ENCODE results near the gene LCN6. TPM values are rescaled to one million over a fixed set of nuclear protein-coding genes. Genes with fewer than 3 reads are reported as not detected.

Gene LCN6
- total and polyA plus RNA-seq, 9 of the 15 experiments (the other 6 are each of a cell fraction or from before 2014, with no cell fraction given): 0.10 to 0.45 (median 0.37) TPM; not detected in 5

DNA sequence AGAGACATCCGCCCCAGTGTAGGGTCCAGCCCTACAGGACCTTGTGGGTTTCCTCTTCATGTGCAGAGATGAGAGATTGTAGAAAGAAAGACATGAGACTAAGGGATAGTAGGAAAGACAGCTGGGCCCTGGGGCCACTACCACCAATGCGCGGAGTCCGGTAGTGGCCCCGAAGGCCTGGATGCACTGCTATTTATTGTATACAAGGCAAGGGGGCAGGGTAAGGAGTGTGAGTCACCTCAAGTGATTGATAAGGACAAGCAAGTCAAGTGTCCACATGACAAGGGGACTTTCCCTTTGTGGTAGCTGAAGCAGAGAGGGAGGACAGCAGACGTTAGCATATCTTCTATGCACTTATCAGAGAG is 36.7 kb upstream of the LCN6 start:
- POLR2A ChIA-PET: interaction anchor here (0.6 kb wide), 1 partner anchor 18 kb away, joined by 3 read pairs; no protein-coding TSS in a partner anchor
- no peaks in the 10 kb centered on the region for H3K9me3 ChIP-seq (replicated peaks; ENCODE audit: control insufficient read depth, insufficient read depth, low read depth, low read length)
- no peaks in the 10 kb centered on the region for H3K27me3 ChIP-seq (ENCODE audit: control insufficient read depth in 2 of 2, insufficient read depth in 2 of 2, low read length in 2 of 2)
- BruUV-seq (replicated peaks): no TSS peak
- peak overlapping the region; percentile 41 for H2AFZ ChIP-seq (ENCODE audit: low read depth, low read length)
- H4K20me1 ChIP-seq (replicated peaks; ENCODE audit: control insufficient read depth, insufficient read depth, low read length): no peaks in the 10 kb centered on the region
- 5% methylated on average over 6 of the region's 6 CpGs for WGBS (ENCODE audit: insufficient coverage, low coverage, missing lambda C conversion rate)
- DNase-seq (ENCODE audit: extremely low read depth in 1 of 4, low spot score in 3 of 4) (peak; percentile 40 to 92 (median 55)), FAIRE-seq (peak; percentile 85), ATAC-seq (peak; percentile 84)
- peak overlapping the region; percentile 39; the same call in 1 of the 2 replicates for H3K4me2 ChIP-seq (ENCODE audit: insufficient read depth, low read length)
- peak overlapping the region; percentile 72 for H3K27ac ChIP-seq (ENCODE audit: extremely low read depth, low read depth, low read length)
- H3K9me1 ChIP-seq (ENCODE audit: control insufficient read depth, insufficient read depth, low read length): no peaks in the 10 kb centered on the region
- H3K4me1 ChIP-seq (replicated peaks in 1 of 2; ENCODE audit: control insufficient read depth in 2 of 2, insufficient read depth in 2 of 2, low read length in 2 of 2): peaks cover 35 to 45% of the 10 kb centered on the region in 2 experiments
- H3K79me2 ChIP-seq (ENCODE audit: control insufficient read depth, insufficient read depth, low read length): no peaks in the 10 kb centered on the region
- in situ Hi-C loops (cut with MboI): loop anchor here (25.0 kb wide), 1 partner anchor 452 kb away; the partner anchor contains the start of genes CYSRT1, RNF224, SLC34A3 and TUBB4B
- no peak overlapping the region for H3K4me3 ChIP-seq
- H3K9ac ChIP-seq (ENCODE audit: insufficient read depth in 1 of 2, low read depth in 2 of 2, low read length in 2 of 2): peak overlapping the region in 1 of 2 experiments; percentile 47; a peak in 2 of 4 replicates
- H3K36me3 ChIP-seq (ENCODE audit: control insufficient read depth, insufficient read depth, low read length): no peaks in the 10 kb centered on the region
- CTCF ChIA-PET (ENCODE audit: low intra/inter-chr PET ratio): interaction anchor here (1.0 to 1.3 kb wide), 4 partner anchors 14 to 21 kb away, joined by 3 to 4 read pairs (median 3); no protein-coding TSS in a partner anchor
- intact Hi-C loops (cut with micrococcal nuclease): loop anchor here (1.0 to 10.0 kb wide), 3 partner anchors 19 to 460 kb away; partner anchors contain the start of genes C8G and TUBB4B
- TF ChIP-seq, protein P1, sequence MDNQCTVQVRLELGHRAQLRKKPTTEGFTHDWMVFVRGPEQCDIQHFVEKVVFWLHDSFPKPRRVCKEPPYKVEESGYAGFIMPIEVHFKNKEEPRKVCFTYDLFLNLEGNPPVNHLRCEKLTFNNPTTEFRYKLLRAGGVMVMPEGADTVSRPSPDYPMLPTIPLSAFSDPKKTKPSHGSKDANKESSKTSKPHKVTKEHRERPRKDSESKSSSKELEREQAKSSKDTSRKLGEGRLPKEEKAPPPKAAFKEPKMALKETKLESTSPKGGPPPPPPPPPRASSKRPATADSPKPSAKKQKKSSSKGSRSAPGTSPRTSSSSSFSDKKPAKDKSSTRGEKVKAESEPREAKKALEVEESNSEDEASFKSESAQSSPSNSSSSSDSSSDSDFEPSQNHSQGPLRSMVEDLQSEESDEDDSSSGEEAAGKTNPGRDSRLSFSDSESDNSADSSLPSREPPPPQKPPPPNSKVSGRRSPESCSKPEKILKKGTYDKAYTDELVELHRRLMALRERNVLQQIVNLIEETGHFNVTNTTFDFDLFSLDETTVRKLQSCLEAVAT (IDR thresholded peaks at IDR 0.05): no peak
- TF ChIP-seq KDM2B (CRISPR knock-in tag; IDR thresholded peaks at IDR 0.05): no peak
- no peak for TF ChIP-seq SIRT6 (IDR thresholded peaks at IDR 0.05; ENCODE audit: low read depth, low read length)
- TF ChIP-seq FIP1L1 (IDR thresholded peaks at IDR 0.05; ENCODE audit: low read depth, low read length, poor library complexity, severe bottlenecking): no peak
- TF ChIP-seq, protein P2, sequence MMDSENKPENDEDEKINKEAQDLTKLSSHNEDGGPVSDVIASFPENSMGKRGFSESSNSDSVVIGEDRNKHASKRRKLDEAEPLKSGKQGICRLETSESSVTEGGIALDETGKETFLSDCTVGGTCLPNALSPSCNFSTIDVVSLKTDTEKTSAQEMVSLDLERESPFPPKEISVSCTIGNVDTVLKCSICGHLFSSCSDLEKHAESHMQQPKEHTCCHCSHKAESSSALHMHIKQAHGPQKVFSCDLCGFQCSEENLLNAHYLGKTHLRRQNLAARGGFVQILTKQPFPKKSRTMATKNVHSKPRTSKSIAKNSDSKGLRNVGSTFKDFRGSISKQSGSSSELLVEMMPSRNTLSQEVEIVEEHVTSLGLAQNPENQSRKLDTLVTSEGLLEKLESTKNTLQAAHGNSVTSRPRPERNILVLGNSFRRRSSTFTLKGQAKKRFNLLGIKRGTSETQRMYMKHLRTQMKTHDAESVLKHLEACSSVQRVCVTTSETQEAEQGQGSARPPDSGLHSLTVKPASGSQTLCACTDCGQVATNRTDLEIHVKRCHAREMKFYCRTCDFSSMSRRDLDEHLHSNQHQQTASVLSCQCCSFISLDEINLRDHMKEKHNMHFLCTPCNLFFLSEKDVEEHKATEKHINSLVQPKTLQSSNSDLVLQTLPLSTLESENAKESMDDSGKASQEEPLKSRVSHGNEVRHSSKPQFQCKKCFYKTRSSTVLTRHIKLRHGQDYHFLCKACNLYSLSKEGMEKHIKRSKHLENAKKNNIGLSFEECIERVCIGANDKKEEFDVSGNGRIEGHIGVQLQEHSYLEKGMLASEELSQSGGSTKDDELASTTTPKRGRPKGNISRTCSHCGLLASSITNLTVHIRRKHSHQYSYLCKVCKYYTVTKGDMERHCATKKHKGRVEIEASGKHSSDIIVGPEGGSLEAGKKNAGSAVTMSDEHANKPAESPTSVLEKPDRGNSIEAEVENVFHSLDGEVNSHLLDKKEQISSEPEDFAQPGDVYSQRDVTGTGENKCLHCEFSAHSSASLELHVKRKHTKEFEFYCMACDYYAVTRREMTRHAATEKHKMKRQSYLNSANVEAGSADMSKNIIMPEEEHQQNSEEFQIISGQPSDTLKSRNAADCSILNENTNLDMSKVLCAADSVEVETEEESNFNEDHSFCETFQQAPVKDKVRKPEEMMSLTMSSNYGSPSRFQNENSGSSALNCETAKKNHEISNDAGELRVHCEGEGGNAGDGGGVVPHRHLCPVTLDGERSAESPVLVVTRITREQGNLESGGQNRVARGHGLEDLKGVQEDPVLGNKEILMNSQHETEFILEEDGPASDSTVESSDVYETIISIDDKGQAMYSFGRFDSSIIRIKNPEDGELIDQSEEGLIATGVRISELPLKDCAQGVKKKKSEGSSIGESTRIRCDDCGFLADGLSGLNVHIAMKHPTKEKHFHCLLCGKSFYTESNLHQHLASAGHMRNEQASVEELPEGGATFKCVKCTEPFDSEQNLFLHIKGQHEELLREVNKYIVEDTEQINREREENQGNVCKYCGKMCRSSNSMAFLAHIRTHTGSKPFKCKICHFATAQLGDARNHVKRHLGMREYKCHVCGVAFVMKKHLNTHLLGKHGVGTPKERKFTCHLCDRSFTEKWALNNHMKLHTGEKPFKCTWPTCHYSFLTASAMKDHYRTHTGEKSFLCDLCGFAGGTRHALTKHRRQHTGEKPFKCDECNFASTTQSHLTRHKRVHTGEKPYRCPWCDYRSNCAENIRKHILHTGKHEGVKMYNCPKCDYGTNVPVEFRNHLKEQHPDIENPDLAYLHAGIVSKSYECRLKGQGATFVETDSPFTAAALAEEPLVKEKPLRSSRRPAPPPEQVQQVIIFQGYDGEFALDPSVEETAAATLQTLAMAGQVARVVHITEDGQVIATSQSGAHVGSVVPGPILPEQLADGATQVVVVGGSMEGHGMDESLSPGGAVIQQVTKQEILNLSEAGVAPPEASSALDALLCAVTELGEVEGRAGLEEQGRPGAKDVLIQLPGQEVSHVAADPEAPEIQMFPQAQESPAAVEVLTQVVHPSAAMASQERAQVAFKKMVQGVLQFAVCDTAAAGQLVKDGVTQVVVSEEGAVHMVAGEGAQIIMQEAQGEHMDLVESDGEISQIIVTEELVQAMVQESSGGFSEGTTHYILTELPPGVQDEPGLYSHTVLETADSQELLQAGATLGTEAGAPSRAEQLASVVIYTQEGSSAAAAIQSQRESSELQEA (IDR thresholded peaks at IDR 0.05; ENCODE audit: low read depth): no peak
- TF ChIP-seq, protein P3, sequence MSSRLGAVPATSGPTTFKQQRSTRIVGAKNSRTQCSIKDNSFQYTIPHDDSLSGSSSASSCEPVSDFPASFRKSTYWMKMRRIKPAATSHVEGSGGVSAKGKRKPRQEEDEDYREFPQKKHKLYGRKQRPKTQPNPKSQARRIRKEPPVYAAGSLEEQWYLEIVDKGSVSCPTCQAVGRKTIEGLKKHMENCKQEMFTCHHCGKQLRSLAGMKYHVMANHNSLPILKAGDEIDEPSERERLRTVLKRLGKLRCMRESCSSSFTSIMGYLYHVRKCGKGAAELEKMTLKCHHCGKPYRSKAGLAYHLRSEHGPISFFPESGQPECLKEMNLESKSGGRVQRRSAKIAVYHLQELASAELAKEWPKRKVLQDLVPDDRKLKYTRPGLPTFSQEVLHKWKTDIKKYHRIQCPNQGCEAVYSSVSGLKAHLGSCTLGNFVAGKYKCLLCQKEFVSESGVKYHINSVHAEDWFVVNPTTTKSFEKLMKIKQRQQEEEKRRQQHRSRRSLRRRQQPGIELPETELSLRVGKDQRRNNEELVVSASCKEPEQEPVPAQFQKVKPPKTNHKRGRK (tag; IDR thresholded peaks at IDR 0.05): no peak
- TF ChIP-seq ILK (tag; IDR thresholded peaks at IDR 0.05; ENCODE audit: borderline replicate concordance, low read depth): no peak
- TF ChIP-seq CBFA2T2 (conservative IDR thresholded peaks at IDR 0.05): peak; percentile 49; the same call in 1 of the 2 replicates
- TF ChIP-seq FOXJ3 (CRISPR knock-in tag; IDR thresholded peaks at IDR 0.05): no peak
- no peak for TF ChIP-seq STAT5B (CRISPR knock-in tag; IDR thresholded peaks at IDR 0.05)
- TF ChIP-seq POLR3A (IDR thresholded peaks at IDR 0.05; ENCODE audit: borderline replicate concordance, extremely low read depth, insufficient read depth, insufficient read length): no peak

Data from K562 (cell line).